Panc1 (cell line): Measurements from ENCODE around the gene ACACB. TPM values are rescaled to one million over a fixed set of nuclear protein-coding genes. Genes with fewer than 3 reads are reported as not detected.

Source experiments
- ATAC-seq: fragments of 200-7000 bp; cut with Tn5 transposase; 2 replicates; pipeline ENCODE4 v1.9.1; 2020; ENCODE audit warnings: mild to moderate bottlenecking, moderate library complexity
- BruUV-seq: library from RNA; stranded (reverse); fragments of 400-500 nt; replicated peaks from 2 replicates; lab custom pipeline; 2021; lab: Mats Ljungman, UMichigan
- CTCF ChIA-PET: fragments of 300-600 bp; sonication (Branson Sonifier 250); formaldehyde crosslinking; loops from one replicate; lab custom pipeline; 2022; ENCODE audit warnings: antibody characterized with exemption; lab: Charles Lee
- POLR2A ChIA-PET: fragments of 300-600 bp; sonication (Branson Sonifier 250); formaldehyde crosslinking; loops from one replicate; lab custom pipeline; 2022; ENCODE audit warnings: antibody characterized with exemption; lab: Charles Lee
- DNase-seq: peaks from one replicate; pipeline ENCODE4 v3.0.0-alpha.2; 2010; ENCODE audit warnings: low read depth, low spot score
- H3K27ac ChIP-seq: 2 replicates; pipeline ENCODE4 v1.5.1; 2011; ENCODE audit warnings: mild to moderate bottlenecking, low read length, inconsistent platforms
- H3K27me3 ChIP-seq: fragments of 200-500 bp; sonication (Bioruptor generic); 2 replicates; pipeline ENCODE4 v1.6.0; 2014; ENCODE audit warnings: low read length, inconsistent platforms; ENCODE audit not compliant: control insufficient read depth, insufficient read depth
- H3K36me3 ChIP-seq: fragments of 200-500 bp; sonication (Bioruptor generic); 2 replicates; pipeline ENCODE4 v1.5.1; 2014; ENCODE audit warnings: inconsistent platforms, mild to moderate bottlenecking, low read length, moderate library complexity; ENCODE audit not compliant: control insufficient read depth, insufficient read depth
- H3K4me1 ChIP-seq: 2 replicates; pipeline ENCODE4 v1.5.1; 2011; ENCODE audit warnings: inconsistent platforms, mild to moderate bottlenecking, low read length, moderate library complexity; ENCODE audit not compliant: control insufficient read depth, insufficient read depth
- H3K4me3 ChIP-seq, 2 experiments: 2 replicates each; pipeline ENCODE4 v1.5.1; 2011 to 2012; ENCODE audit warnings: low read depth in 2 of 2, low read length in 2 of 2, mild to moderate bottlenecking in 2 of 2, inconsistent platforms in 1 of 2, moderate library complexity in 1 of 2
- H3K9me3 ChIP-seq: fragments of 200-500 bp; sonication (Bioruptor generic); 2 replicates; pipeline ENCODE4 v1.5.1; 2014; ENCODE audit warnings: low read depth, mild to moderate bottlenecking, inconsistent platforms, low read length, moderate library complexity; ENCODE audit not compliant: control insufficient read depth, insufficient read depth
- POLR2AphosphoS5 ChIP-seq: IDR thresholded peaks from 2 replicates; pipeline ENCODE4 v1.6.1; 2012; ENCODE audit warnings: mild to moderate bottlenecking, low read depth, low read length, moderate library complexity
- SIN3A ChIP-seq: IDR thresholded peaks from 2 replicates; pipeline ENCODE4 v1.6.1; 2012; ENCODE audit warnings: low read depth, mild to moderate bottlenecking, low read length, moderate library complexity, borderline replicate concordance; ENCODE audit not compliant: insufficient read depth
- TCF7L2 ChIP-seq: IDR thresholded peaks from 2 replicates; pipeline ENCODE4 v1.6.1; 2011; ENCODE audit warnings: mild to moderate bottlenecking, low read depth, low read length, inconsistent platforms
- in situ Hi-C: cut with HindIII; loops from 2 replicates; pipeline ENCODE4 v1.10.0; 2016; ENCODE audit warnings: low sequenced_read_pairs, low pct_unique_long_range_greater_than_20kb
- intact Hi-C: fragments of 100-400 bp; cut with micrococcal nuclease; formaldehyde crosslinking; loops from one replicate; pipeline ENCODE4 v1.10.0; 2022; ENCODE audit not compliant: unreplicated experiment
- total RNA-seq: library from RNA; stranded (reverse); gene quantifications from one replicate; pipeline ENCODE4 v1.2.1, GENCODE V29; 2021; ENCODE audit not compliant: unreplicated experiment
- TF ChIP-seq, protein P1 (sequence below), 2 experiments: IDR thresholded peaks; 2 replicates each; pipeline ENCODE4 v1.6.1; 2011 to 2012; ENCODE audit warnings: low read depth in 2 of 2, control low read depth in 1 of 2, low read length in 1 of 2, mild to moderate bottlenecking in 1 of 2, moderate library complexity in 1 of 2; ENCODE audit not compliant: insufficient read depth in 1 of 2
- TF ChIP-seq, protein P2 (sequence below): fragments of 450-650 bp; IDR thresholded peaks from 2 replicates; pipeline ENCODE4 v1.5.1; 2017; ENCODE audit warnings: mild to moderate bottlenecking

Gene ACACB
- total RNA-seq, 1 experiment from 2014 or later: 12.3 TPM

DNA sequence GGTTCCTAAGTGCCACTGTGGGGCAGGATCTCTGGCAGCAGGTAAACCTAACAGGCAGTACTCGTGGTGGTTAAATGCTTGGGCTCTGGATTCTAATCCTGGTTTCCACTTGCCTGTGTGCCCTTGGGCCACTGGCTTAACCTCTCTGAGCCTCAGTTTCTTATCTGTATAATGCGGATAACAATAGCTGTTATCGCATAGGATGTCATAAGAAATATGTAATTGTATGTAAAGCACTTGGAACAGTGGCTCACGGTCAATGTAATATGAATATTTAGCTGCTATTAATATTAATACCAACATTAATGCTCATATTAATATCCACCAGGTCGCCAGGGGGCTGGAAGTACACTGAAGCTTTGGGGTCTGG is 175.9 kb downstream of the ACACB start:
- H3K9me3 ChIP-seq: no peaks in the 10 kb centered on the region
- no peaks in the 10 kb centered on the region for H3K36me3 ChIP-seq
- ATAC-seq: no peak
- TF ChIP-seq POLR2AphosphoS5: no peak
- no peak for TF ChIP-seq SIN3A
- TF ChIP-seq TCF7L2: no peak
- TF ChIP-seq, protein P1, sequence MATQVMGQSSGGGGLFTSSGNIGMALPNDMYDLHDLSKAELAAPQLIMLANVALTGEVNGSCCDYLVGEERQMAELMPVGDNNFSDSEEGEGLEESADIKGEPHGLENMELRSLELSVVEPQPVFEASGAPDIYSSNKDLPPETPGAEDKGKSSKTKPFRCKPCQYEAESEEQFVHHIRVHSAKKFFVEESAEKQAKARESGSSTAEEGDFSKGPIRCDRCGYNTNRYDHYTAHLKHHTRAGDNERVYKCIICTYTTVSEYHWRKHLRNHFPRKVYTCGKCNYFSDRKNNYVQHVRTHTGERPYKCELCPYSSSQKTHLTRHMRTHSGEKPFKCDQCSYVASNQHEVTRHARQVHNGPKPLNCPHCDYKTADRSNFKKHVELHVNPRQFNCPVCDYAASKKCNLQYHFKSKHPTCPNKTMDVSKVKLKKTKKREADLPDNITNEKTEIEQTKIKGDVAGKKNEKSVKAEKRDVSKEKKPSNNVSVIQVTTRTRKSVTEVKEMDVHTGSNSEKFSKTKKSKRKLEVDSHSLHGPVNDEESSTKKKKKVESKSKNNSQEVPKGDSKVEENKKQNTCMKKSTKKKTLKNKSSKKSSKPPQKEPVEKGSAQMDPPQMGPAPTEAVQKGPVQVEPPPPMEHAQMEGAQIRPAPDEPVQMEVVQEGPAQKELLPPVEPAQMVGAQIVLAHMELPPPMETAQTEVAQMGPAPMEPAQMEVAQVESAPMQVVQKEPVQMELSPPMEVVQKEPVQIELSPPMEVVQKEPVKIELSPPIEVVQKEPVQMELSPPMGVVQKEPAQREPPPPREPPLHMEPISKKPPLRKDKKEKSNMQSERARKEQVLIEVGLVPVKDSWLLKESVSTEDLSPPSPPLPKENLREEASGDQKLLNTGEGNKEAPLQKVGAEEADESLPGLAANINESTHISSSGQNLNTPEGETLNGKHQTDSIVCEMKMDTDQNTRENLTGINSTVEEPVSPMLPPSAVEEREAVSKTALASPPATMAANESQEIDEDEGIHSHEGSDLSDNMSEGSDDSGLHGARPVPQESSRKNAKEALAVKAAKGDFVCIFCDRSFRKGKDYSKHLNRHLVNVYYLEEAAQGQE (IDR thresholded peaks at IDR 0.05; ENCODE audit: insufficient read depth in 1 of 2, low read depth in 2 of 2, low read length in 1 of 2): no peak
- TF ChIP-seq, protein P2, sequence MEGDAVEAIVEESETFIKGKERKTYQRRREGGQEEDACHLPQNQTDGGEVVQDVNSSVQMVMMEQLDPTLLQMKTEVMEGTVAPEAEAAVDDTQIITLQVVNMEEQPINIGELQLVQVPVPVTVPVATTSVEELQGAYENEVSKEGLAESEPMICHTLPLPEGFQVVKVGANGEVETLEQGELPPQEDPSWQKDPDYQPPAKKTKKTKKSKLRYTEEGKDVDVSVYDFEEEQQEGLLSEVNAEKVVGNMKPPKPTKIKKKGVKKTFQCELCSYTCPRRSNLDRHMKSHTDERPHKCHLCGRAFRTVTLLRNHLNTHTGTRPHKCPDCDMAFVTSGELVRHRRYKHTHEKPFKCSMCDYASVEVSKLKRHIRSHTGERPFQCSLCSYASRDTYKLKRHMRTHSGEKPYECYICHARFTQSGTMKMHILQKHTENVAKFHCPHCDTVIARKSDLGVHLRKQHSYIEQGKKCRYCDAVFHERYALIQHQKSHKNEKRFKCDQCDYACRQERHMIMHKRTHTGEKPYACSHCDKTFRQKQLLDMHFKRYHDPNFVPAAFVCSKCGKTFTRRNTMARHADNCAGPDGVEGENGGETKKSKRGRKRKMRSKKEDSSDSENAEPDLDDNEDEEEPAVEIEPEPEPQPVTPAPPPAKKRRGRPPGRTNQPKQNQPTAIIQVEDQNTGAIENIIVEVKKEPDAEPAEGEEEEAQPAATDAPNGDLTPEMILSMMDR: no peak
- H3K27ac ChIP-seq: no peak overlapping the region
- H3K4me1 ChIP-seq: peaks cover 3% of the 10 kb centered on the region; the same call in 1 of the 2 replicates
- no peak for DNase-seq
- H3K27me3 ChIP-seq: no peaks in the 10 kb centered on the region
- H3K4me3 ChIP-seq: no peak overlapping the region
- intact Hi-C loops (no loop called here), in situ Hi-C loops (no loop called here)
- no TSS peak for BruUV-seq
- POLR2A ChIA-PET: no interaction called here
- CTCF ChIA-PET: no interaction called here

DNA sequence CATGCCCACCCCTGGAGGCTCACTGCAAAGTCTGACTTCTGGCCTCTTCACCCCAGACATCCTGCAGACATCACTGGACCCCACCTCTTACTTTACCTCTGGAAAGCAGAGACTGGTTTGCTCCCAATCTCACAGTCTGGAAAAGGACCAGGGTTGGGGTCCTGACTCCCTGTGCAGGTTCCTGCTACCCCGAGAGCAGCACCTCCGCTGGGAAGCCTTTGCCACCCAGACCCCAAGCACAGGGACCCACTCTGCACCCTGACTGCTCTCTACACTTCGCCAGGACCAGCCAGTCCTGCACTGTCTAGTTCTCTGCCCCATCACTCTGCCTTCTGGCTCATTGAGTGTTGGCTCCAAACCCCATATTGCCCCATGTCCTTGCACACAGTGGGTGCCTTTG is 176.7 kb downstream of the ACACB start:
- Histone ChIP-seq H3K9me3 (no peaks in the 10 kb centered on the region), H3K27me3 (no peaks in the 10 kb centered on the region), H3K36me3 (no peaks in the 10 kb centered on the region), H3K4me3 (no peak overlapping the region), H3K4me1 (peaks cover 3% of the 10 kb centered on the region; the same call in 1 of the 2 replicates), H3K27ac (no peak overlapping the region)
- ChIA-PET CTCF (no interaction called here), POLR2A (no interaction called here)
- no TSS peak for BruUV-seq
- ATAC-seq (no peak), DNase-seq (no peak)
- in situ Hi-C loops (no loop called here), intact Hi-C loops (no loop called here)
- TF ChIP-seq POLR2AphosphoS5: no peak
- TF ChIP-seq, protein P2: no peak
- TF ChIP-seq, protein P1 (IDR thresholded peaks at IDR 0.05; ENCODE audit: insufficient read depth in 1 of 2, low read depth in 2 of 2, low read length in 1 of 2): no peak
- no peak for TF ChIP-seq SIN3A
- no peak for TF ChIP-seq TCF7L2
